Muscle of back (tissue), 11 donors: Measurements from ENCODE around the gene UBE2Q2. TPM values are rescaled to one million over a fixed set of nuclear protein-coding genes. Genes with fewer than 3 reads are reported as not detected.

ENCODE experiments used
- DNase-seq, 3 donors: peaks; one replicate each; pipeline versions ENCODE4 v3.0.0 to v3.0.0-alpha.2; 2013
- polyA plus RNA-seq, 10 donors: library from polyadenylated mRNA; unstranded; fragments of 120-200 nt; gene quantifications; one replicate each; pipeline ENCODE4 v1.2.1, GENCODE V29; 2013; ENCODE audit not compliant: insufficient read length in 10 of 10

The UBE2Q2 gene
- polyA plus RNA-seq, 10 donors: 44.0 to 64.5 (median 56.1) TPM

- no peak for DNase-seq
These were observed 80.5 kb downstream of the UBE2Q2 start for GRCh38 chr15:75923756-75924155.

GRCh38 chr15:75924576-75924975 lies 81.3 kb downstream of the UBE2Q2 start:
- DNase-seq: no peak

GRCh38 chr15:75925440-75925839 lies 82.2 kb downstream of the UBE2Q2 start:
- DNase-seq: no peak

- no peak for DNase-seq
These were observed 83.7 kb downstream of the UBE2Q2 start for GRCh38 chr15:75926931-75927330.

- no peak for DNase-seq
These were observed 84.4 kb downstream of the UBE2Q2 start for GRCh38 chr15:75927601-75928000.

GRCh38 chr15:75928680-75929608 lies 85.7 kb downstream of the UBE2Q2 start:
- peak in 2 of 3 donors; percentile 2 to 12 for DNase-seq

GRCh38 chr15:75929799-75930565 lies 86.7 kb downstream of the UBE2Q2 start:
- peak in 1 of 3 donors; percentile 2 for DNase-seq

- DNase-seq: no peak
These were observed 87.6 kb downstream of the UBE2Q2 start for GRCh38 chr15:75930866-75931265.

GRCh38 chr15:75942464-75942863 lies 99.2 kb downstream of the UBE2Q2 start:
- no peak for DNase-seq

GRCh38 chr15:75943246-75943645 lies 100.0 kb downstream of the UBE2Q2 start:
- DNase-seq: no peak

GRCh38 chr15:75943713-75944215 lies 100.5 kb downstream of the UBE2Q2 start:
- no peak for DNase-seq

- peak in 1 of 3 donors; percentile 7 for DNase-seq
These were observed 102.7 kb downstream of the UBE2Q2 start for GRCh38 chr15:75945953-75946352.

GRCh38 chr15:75947092-75947491 lies 103.8 kb downstream of the UBE2Q2 start:
- DNase-seq: peak in 1 of 3 donors; percentile 37

- DNase-seq: no peak
These were observed 105.6 kb downstream of the UBE2Q2 start for GRCh38 chr15:75948761-75949296.

Other genes starting within 250 kb of the UBE2Q2 start
- 10 to 100 TPM; 16.7 to 25.5 (median 20.2) TPM for gene SNUPN, start 217.7 kb upstream of the UBE2Q2 start, polyA plus RNA-seq
- gene IMP3, start 203.2 kb upstream of the UBE2Q2 start, polyA plus RNA-seq: 10 to 100 TPM; 25.1 to 38.3 (median 31.1) TPM
- gene SNX33, start 195.5 kb upstream of the UBE2Q2 start, polyA plus RNA-seq: 10 to 100 TPM; 12.4 to 19.3 (median 15.1) TPM
- gene CSPG4, start 130.6 kb upstream of the UBE2Q2 start, polyA plus RNA-seq: 10 to 100 TPM; 47.8 to 91.9 (median 81.5) TPM
- 10 to 100 TPM; 21.0 to 29.4 (median 24.4) TPM for gene FBXO22, start 60.4 kb downstream of the UBE2Q2 start, polyA plus RNA-seq
- 1 to 10 TPM in 2 of 10 donors, under 1 TPM in 8; 0.19 to 1.9 (median 0.61) TPM for gene NRG4, start 169.0 kb downstream of the UBE2Q2 start, polyA plus RNA-seq
- gene TMEM266, start 216.5 kb downstream of the UBE2Q2 start, polyA plus RNA-seq: 1 to 10 TPM in 1 of 10 donors, under 1 TPM in 9; 0.23 to 1.0 (median 0.32) TPM